WI38 (cell line): ENCODE data around the gene PPARA.

Experiments
- H3K4me3 ChIP-seq: 2 replicates; pipeline ENCODE4 v1.5.1; 2011; ENCODE audit warnings: low read depth, mild to moderate bottlenecking, control low read depth, low read length
- TF ChIP-seq, protein P1 (sequence below): IDR thresholded peaks from 2 replicates; pipeline ENCODE4 v1.5.1; 2012; ENCODE audit warnings: low read depth, mild to moderate bottlenecking, control low read depth, low read length

PPARA gene

GRCh38 chr22:46132830-46133587 lies 17.3 kb upstream of the PPARA start:
- TF ChIP-seq, protein P1, sequence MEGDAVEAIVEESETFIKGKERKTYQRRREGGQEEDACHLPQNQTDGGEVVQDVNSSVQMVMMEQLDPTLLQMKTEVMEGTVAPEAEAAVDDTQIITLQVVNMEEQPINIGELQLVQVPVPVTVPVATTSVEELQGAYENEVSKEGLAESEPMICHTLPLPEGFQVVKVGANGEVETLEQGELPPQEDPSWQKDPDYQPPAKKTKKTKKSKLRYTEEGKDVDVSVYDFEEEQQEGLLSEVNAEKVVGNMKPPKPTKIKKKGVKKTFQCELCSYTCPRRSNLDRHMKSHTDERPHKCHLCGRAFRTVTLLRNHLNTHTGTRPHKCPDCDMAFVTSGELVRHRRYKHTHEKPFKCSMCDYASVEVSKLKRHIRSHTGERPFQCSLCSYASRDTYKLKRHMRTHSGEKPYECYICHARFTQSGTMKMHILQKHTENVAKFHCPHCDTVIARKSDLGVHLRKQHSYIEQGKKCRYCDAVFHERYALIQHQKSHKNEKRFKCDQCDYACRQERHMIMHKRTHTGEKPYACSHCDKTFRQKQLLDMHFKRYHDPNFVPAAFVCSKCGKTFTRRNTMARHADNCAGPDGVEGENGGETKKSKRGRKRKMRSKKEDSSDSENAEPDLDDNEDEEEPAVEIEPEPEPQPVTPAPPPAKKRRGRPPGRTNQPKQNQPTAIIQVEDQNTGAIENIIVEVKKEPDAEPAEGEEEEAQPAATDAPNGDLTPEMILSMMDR: no peak
- no peak overlapping the region for H3K4me3 ChIP-seq

- H3K4me3 ChIP-seq: no peak overlapping the region
- TF ChIP-seq, protein P1: no peak
Measured at GRCh38 chr22:46133588-46133855, 16.8 kb upstream of the PPARA start.

DNA sequence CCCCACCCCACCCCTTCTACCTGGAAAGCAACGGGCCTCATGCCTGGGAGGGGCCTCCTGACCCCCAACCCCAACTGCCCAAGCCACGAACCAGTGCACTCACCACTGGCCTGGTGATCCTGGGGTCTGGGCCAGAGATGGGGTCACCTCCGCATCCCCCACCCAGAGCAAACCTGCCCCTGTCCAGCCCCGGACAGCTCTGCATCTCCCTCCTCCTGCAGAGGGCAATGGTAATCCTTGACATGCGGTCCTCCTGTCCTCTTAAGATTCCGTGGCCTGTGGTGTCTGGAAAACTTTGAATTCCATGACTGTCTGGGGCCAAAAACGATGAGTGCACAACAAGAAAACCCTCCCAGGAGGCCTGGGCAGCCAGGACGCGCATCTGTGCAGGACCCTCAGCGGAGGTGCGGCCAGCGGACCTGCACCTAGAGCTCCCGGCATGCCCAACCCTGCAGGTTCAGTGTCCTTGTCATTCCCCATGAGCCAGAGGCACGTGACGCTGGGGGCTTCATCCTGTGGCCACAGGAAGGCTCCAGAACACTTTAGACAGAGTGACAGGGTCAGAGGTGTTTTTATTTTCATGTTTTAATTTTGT lies 16.1 kb upstream of the PPARA start:
- TF ChIP-seq, protein P1: no peak
- no peak overlapping the region for H3K4me3 ChIP-seq

GRCh38 chr22:46135611-46136485 lies 14.5 kb upstream of the PPARA start:
- TF ChIP-seq, protein P1: no peak
- no peak overlapping the region for H3K4me3 ChIP-seq

GRCh38 chr22:46136486-46137217 lies 13.7 kb upstream of the PPARA start:
- TF ChIP-seq, protein P1: no peak
- no peak overlapping the region for H3K4me3 ChIP-seq

GRCh38 chr22:46137218-46137766 lies 13.0 kb upstream of the PPARA start:
- no peak overlapping the region for H3K4me3 ChIP-seq
- TF ChIP-seq, protein P1: no peak
